Activated T-helper 1 cell treated with anti-CD3 and anti-CD28 coated beads, Interleukin-2, amount 50 U/mL, for 16 hours (primary cell): Measurements from ENCODE around the gene SLC16A4.
A peak's percentile ranks its signal among the peaks of the same experiment; 100 is the strongest.

Experiments
- DNase-seq, 2 donors: peaks; one replicate each; pipeline ENCODE4 v3.0.0-alpha.2; 2020; ENCODE audit warnings: low read depth in 1 of 2, low spot score in 1 of 2

The SLC16A4 gene

GRCh38 chr1:110361856-110362255 is 29.0 kb downstream of the SLC16A4 start:
- no peak for DNase-seq

GRCh38 chr1:110360431-110360830 is 30.4 kb downstream of the SLC16A4 start:
- no peak for DNase-seq

GRCh38 chr1:110356379-110356778 is 34.4 kb downstream of the SLC16A4 start:
- DNase-seq = no peak

- no peak for DNase-seq
Measured at GRCh38 chr1:110355321-110355720, 35.5 kb downstream of the SLC16A4 start.

GRCh38 chr1:110350360-110350759 is 40.5 kb downstream of the SLC16A4 start:
- DNase-seq = no peak

- no peak for DNase-seq
Measured at GRCh38 chr1:110348771-110349170, 42.1 kb downstream of the SLC16A4 start.

GRCh38 chr1:110348050-110348449 is 42.8 kb downstream of the SLC16A4 start:
- DNase-seq = no peak

- no peak for DNase-seq
Measured at GRCh38 chr1:110347182-110347893, 43.5 kb downstream of the SLC16A4 start.

GRCh38 chr1:110346690-110347089 is 44.1 kb downstream of the SLC16A4 start:
- no peak for DNase-seq

GRCh38 chr1:110345480-110345879 is 45.3 kb downstream of the SLC16A4 start:
- no peak for DNase-seq

GRCh38 chr1:110344152-110344551 is 46.7 kb downstream of the SLC16A4 start:
- DNase-seq = no peak

- DNase-seq = no peak
Measured at GRCh38 chr1:110343249-110343648, 47.6 kb downstream of the SLC16A4 start.

- no peak for DNase-seq
Measured at GRCh38 chr1:110341872-110342331, 48.9 kb downstream of the SLC16A4 start.

- DNase-seq = no peak
Measured at GRCh38 chr1:110341146-110341871, 49.5 kb downstream of the SLC16A4 start.

GRCh38 chr1:110340207-110340468 is 50.7 kb downstream of the SLC16A4 start:
- DNase-seq = no peak

GRCh38 chr1:110339407-110340206 is 51.2 kb downstream of the SLC16A4 start:
- peak; percentile 15 to 36 for DNase-seq

- peak; percentile 88 to 94 for DNase-seq
Measured at GRCh38 chr1:110338886-110339406, 51.9 kb downstream of the SLC16A4 start, which contains the start of gene RBM15. Gene RBM15 (plus strand): TSS chr1:110339377. CDS start chr1:110339406, 29 bp downstream.

GRCh38 chr1:110338309-110338885 is 52.4 kb downstream of the SLC16A4 start:
- DNase-seq = peak; percentile 86

- DNase-seq = peak in 1 of 2 donors; percentile 19
Measured at GRCh38 chr1:110337704-110338308, 53.0 kb downstream of the SLC16A4 start.

GRCh38 chr1:110336300-110337039 is 54.4 kb downstream of the SLC16A4 start:
- no peak for DNase-seq
